ENCODE measurements around the gene TMEM151B. TPM values are rescaled to one million over a fixed set of nuclear protein-coding genes. Genes with fewer than 3 reads are reported as not detected.

The TMEM151B gene
- total and polyA plus RNA-seq, 2 of the 13 experiments (the other 11 are each of a cell fraction or from before 2014, with no cell fraction given) = not detected

DNA sequence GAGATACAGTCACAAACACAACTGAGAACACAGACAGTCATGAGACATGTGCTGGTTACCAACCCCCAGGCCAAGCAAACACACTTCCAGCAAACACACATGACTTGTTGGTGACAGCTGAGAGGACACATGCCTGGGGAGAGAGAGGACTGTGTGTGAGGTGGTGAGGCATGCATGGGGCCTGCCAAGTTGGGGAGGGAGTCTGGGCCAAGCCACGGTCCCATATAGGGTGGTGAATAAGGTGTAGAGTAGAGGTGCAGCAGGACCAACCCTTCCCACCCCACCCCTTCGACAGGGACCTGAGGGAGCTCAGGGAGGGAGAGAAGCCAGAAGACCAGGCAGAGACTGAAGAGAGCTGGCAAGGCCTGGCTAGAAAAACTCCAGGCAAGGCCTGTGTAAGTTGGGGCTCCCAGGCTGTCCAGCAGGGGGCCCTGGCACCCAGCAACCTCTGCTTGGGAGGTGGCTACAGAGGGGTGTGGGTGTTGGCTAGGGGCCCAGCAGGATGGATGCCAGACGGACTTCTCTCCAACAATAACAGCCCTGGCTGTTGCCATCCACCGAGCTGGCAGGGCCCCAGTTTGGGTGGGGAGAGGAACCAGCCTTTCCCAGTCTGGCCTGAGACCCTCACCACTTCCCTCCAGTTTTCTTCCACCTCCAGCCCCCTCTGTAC lies 48.8 kb upstream of the TMEM151B start (continued):
- TF ChIP-seq NONO (IDR thresholded peaks at IDR 0.05) (no peak), NONO (CRISPR knock-in tag; conservative IDR thresholded peaks at IDR 0.05) (peak; percentile 76; the same call in 1 of the 2 replicates), IRF2 (CRISPR knock-in tag; IDR thresholded peaks at IDR 0.05) (peak; percentile 62), FOSL2 (CRISPR knock-in tag; IDR thresholded peaks at IDR 0.05) (no peak; the same call in 1 of the 2 replicates), KMT2B (CRISPR knock-in tag; IDR thresholded peaks at IDR 0.05) (no peak), ZNF121 (CRISPR knock-in tag; IDR thresholded peaks at IDR 0.05) (no peak; the same call in 1 of the 2 replicates), MIXL1 (CRISPR knock-in tag; IDR thresholded peaks at IDR 0.05) (no peak), ZNF777 (CRISPR knock-in tag; IDR thresholded peaks at IDR 0.05) (peak; percentile 49; the same call in 1 of the 2 replicates), KLF16 (CRISPR knock-in tag; IDR thresholded peaks at IDR 0.05) (peak in 1 of 2 experiments; percentile 79; a peak in 2 of 4 replicates), HNRNPL (IDR thresholded peaks at IDR 0.05; ENCODE audit: low read depth, low read length) (peak; percentile 92), ZNF136 (CRISPR knock-in tag; IDR thresholded peaks at IDR 0.05; ENCODE audit: low read depth) (no peak), GATA4 (IDR thresholded peaks at IDR 0.05; ENCODE audit: borderline replicate concordance, low read depth) (no peak), ZNF274 (CRISPR knock-in tag; IDR thresholded peaks at IDR 0.05) (peak; percentile 80; the same call in 1 of the 2 replicates), ZNF549 (CRISPR knock-in tag; IDR thresholded peaks at IDR 0.05) (no peak), EZH2 (conservative IDR thresholded peaks at IDR 0.05; ENCODE audit: low read depth, low read length) (no peak), ZNF670 (CRISPR knock-in tag; IDR thresholded peaks at IDR 0.05; ENCODE audit: borderline replicate concordance) (no peak), ZNF639 (CRISPR knock-in tag; conservative IDR thresholded peaks at IDR 0.05) (0 out of 2 replicates have a peak, but pooled peaks have one; percentile 17), ZBTB7B (CRISPR knock-in tag; IDR thresholded peaks at IDR 0.05) (peak; percentile 53; the same call in 1 of the 2 replicates), STAT5B (CRISPR knock-in tag; IDR thresholded peaks at IDR 0.05) (no peak), ZNF12 (CRISPR knock-in tag; IDR thresholded peaks at IDR 0.05) (no peak), THAP8 (CRISPR knock-in tag; IDR thresholded peaks at IDR 0.05; ENCODE audit: borderline replicate concordance) (no peak), PLRG1 (conservative IDR thresholded peaks at IDR 0.05) (no peak)
- TF ChIP-seq, protein P1, sequence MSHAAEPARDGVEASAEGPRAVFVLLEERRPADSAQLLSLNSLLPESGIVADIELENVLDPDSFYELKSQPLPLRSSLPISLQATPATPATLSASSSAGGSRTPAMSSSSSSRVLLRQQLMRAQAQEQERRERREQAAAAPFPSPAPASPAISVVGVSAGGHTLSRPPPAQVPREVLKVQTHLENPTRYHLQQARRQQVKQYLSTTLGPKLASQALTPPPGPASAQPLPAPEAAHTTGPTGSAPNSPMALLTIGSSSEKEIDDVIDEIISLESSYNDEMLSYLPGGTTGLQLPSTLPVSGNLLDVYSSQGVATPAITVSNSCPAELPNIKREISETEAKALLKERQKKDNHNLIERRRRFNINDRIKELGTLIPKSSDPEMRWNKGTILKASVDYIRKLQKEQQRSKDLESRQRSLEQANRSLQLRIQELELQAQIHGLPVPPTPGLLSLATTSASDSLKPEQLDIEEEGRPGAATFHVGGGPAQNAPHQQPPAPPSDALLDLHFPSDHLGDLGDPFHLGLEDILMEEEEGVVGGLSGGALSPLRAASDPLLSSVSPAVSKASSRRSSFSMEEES (CRISPR knock-in tag; IDR thresholded peaks at IDR 0.05) = peak; percentile 73; the same call in 1 of the 2 replicates
- TF ChIP-seq, protein P2, sequence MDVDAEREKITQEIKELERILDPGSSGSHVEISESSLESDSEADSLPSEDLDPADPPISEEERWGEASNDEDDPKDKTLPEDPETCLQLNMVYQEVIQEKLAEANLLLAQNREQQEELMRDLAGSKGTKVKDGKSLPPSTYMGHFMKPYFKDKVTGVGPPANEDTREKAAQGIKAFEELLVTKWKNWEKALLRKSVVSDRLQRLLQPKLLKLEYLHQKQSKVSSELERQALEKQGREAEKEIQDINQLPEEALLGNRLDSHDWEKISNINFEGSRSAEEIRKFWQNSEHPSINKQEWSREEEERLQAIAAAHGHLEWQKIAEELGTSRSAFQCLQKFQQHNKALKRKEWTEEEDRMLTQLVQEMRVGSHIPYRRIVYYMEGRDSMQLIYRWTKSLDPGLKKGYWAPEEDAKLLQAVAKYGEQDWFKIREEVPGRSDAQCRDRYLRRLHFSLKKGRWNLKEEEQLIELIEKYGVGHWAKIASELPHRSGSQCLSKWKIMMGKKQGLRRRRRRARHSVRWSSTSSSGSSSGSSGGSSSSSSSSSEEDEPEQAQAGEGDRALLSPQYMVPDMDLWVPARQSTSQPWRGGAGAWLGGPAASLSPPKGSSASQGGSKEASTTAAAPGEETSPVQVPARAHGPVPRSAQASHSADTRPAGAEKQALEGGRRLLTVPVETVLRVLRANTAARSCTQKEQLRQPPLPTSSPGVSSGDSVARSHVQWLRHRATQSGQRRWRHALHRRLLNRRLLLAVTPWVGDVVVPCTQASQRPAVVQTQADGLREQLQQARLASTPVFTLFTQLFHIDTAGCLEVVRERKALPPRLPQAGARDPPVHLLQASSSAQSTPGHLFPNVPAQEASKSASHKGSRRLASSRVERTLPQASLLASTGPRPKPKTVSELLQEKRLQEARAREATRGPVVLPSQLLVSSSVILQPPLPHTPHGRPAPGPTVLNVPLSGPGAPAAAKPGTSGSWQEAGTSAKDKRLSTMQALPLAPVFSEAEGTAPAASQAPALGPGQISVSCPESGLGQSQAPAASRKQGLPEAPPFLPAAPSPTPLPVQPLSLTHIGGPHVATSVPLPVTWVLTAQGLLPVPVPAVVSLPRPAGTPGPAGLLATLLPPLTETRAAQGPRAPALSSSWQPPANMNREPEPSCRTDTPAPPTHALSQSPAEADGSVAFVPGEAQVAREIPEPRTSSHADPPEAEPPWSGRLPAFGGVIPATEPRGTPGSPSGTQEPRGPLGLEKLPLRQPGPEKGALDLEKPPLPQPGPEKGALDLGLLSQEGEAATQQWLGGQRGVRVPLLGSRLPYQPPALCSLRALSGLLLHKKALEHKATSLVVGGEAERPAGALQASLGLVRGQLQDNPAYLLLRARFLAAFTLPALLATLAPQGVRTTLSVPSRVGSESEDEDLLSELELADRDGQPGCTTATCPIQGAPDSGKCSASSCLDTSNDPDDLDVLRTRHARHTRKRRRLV (CRISPR knock-in tag; IDR thresholded peaks at IDR 0.05) = 0 out of 2 replicates have a peak, but pooled peaks have one; percentile 37

All from HepG2 (cell line).